ENCODE data around the gene LGALS8.

DNA sequence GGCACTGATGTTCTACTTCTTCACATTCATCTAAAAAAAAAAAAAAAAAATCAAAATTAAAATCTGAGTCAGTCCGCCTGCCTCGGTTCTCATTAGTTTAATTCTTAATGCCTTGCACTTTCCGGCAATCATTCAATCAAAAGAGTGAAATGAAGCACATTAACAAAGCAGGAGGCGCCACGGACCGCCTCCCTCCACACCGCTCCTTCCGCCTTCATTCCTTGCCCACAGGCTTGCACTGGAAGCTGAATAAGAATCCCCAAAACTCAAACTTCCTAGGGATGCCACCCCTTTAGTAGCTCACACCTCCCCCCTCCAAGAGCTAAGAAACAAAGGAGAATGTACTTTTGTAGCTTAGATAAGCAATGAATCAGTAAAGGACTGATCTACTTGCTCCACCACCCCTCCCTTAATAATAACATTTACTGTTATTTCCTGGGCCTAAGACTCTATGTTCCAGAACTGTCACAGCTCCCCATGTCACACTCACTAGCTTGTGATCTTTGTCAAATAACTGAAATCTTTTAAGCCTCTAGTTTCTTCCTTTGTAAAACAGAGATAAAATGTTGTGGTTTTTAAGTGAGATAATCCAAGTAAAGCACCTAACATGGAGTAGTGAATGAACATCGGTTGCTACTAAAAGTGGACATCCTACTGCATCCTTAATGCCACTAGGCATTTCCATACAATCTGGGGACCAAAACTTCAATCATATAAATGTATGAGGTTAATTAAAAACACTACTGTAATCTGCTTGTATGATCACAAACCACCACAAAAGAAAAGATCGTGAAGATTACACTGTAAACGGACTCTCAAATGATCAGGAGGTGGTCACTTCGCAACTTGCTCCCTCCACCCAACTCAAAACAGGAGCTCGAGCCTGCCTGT, 27.4 kb downstream of the LGALS8 start:
- TF ChIP-seq CTCF (conservative IDR thresholded peaks at IDR 0.05; ENCODE audit: low read depth, low read length) (no peak), EZH2 (IDR thresholded peaks at IDR 0.05; ENCODE audit: low read length, unreplicated experiment) (no peak)
